Gastroesophageal sphincter (tissue), 3 donors: ENCODE data around the gene ARHGAP22.

ENCODE experiments used
- EP300 ChIP-seq: sonication (generic); formaldehyde crosslinking; IDR thresholded peaks from one replicate; pipeline ENCODE4 v1.6.1; 2017; ENCODE audit warnings: antibody characterized with exemption, mild to moderate bottlenecking
- POLR2A ChIP-seq, 2 donors: fragments of 450-650 bp; IDR thresholded peaks; one replicate each; pipeline ENCODE4 v1.6.1; 2017; ENCODE audit warnings: antibody characterized with exemption in 2 of 2, mild to moderate bottlenecking in 2 of 2, moderate library complexity in 1 of 2
- POLR2AphosphoS5 ChIP-seq: sonication (generic); formaldehyde crosslinking; IDR thresholded peaks from one replicate; pipeline ENCODE4 v1.6.1; 2017; ENCODE audit warnings: antibody characterized with exemption
- TF ChIP-seq, protein P1 (sequence below), 4 experiments: fragments of 200-600 bp in 2 of 4; fragments of 450-650 bp in 2 of 4; sonication (generic) in 1 of 4; IDR thresholded peaks; one replicate each; pipeline ENCODE4 v1.5.1; 2017 to 2019; ENCODE audit warnings: antibody characterized with exemption in 4 of 4, mild to moderate bottlenecking in 2 of 4, moderate library complexity in 2 of 4

- TF ChIP-seq, protein P1, sequence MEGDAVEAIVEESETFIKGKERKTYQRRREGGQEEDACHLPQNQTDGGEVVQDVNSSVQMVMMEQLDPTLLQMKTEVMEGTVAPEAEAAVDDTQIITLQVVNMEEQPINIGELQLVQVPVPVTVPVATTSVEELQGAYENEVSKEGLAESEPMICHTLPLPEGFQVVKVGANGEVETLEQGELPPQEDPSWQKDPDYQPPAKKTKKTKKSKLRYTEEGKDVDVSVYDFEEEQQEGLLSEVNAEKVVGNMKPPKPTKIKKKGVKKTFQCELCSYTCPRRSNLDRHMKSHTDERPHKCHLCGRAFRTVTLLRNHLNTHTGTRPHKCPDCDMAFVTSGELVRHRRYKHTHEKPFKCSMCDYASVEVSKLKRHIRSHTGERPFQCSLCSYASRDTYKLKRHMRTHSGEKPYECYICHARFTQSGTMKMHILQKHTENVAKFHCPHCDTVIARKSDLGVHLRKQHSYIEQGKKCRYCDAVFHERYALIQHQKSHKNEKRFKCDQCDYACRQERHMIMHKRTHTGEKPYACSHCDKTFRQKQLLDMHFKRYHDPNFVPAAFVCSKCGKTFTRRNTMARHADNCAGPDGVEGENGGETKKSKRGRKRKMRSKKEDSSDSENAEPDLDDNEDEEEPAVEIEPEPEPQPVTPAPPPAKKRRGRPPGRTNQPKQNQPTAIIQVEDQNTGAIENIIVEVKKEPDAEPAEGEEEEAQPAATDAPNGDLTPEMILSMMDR (IDR thresholded peaks at IDR 0.05) = no peak
- TF ChIP-seq POLR2AphosphoS5 = no peak
- TF ChIP-seq POLR2A (IDR thresholded peaks at IDR 0.05) = no peak
- no peak for TF ChIP-seq EP300
These were observed 160.6 kb downstream of the ARHGAP22 start for GRCh38 chr10:48444266-48444665.
